ENCODE data around the gene NAA40.

- no peak for TF ChIP-seq REST (IDR thresholded peaks at IDR 0.05; ENCODE audit: unreplicated experiment)
- no peak for TF ChIP-seq EZH2 (IDR thresholded peaks at IDR 0.05; ENCODE audit: low read depth, unreplicated experiment)
- TF ChIP-seq STAT1 (IDR thresholded peaks at IDR 0.05; ENCODE audit: unreplicated experiment), result no peak
- TF ChIP-seq CTCF (conservative IDR thresholded peaks at IDR 0.05; ENCODE audit: low read depth in 2 of 2), result peak in 1 of 2 experiments; percentile 14; a peak in 1 of 4 replicates
- peak; percentile 64; the same call in 1 of the 2 replicates for TF ChIP-seq ETS1 (IDR thresholded peaks at IDR 0.05)
- TF ChIP-seq CREB1 (CRISPR knock-in tag; IDR thresholded peaks at IDR 0.05; ENCODE audit: low read depth), result peak; percentile 93
- no peak for TF ChIP-seq ZNF331 (CRISPR knock-in tag; IDR thresholded peaks at IDR 0.05; ENCODE audit: low read depth)
- TF ChIP-seq JUNB (IDR thresholded peaks at IDR 0.05; ENCODE audit: unreplicated experiment), result no peak
- no peak for TF ChIP-seq EZH2phosphoT487 (IDR thresholded peaks at IDR 0.05; ENCODE audit: unreplicated experiment)
- TF ChIP-seq NANOG (IDR thresholded peaks at IDR 0.05; ENCODE audit: borderline replicate concordance), result no peak
- no peak for TF ChIP-seq ZNF462 (CRISPR knock-in tag; IDR thresholded peaks at IDR 0.05)
- peak; percentile 89 for TF ChIP-seq POLR2AphosphoS5 (IDR thresholded peaks at IDR 0.05; ENCODE audit: low read depth)
- no peak for TF ChIP-seq ZNF114 (CRISPR knock-in tag; IDR thresholded peaks at IDR 0.05)
Measured at GRCh38 chr11:63974259-63975143, 35.7 kb downstream of the NAA40 start, which contains the start of gene COX8A.

Data from GM23338 (cell line).